Right ventricle myocardium inferior (tissue), 1 donor: ENCODE data around the gene TMEM187. TPM values are rescaled to one million over a fixed set of nuclear protein-coding genes. Genes with fewer than 3 reads are reported as not detected.
A peak's percentile ranks its signal among the peaks of the same experiment; 100 is the strongest.

Experiments
- ATAC-seq: fragments of 200-7000 bp; cut with Tn5 transposase; one replicate; pipeline ENCODE4 v1.9.1; 2020; ENCODE audit warnings: mild to moderate bottlenecking, moderate library complexity
- DNase-seq: peaks from one replicate; pipeline ENCODE4 v3.0.0; 2021; ENCODE audit errors: missing footprints
- intact Hi-C: fragments of 100-400 bp; cut with DNase I; formaldehyde crosslinking; loops from one replicate; pipeline ENCODE4 v1.11.0; 2022
- total RNA-seq: library from RNA; stranded (reverse); fragmentation: NEBNext Ultra II Directional; extraction: Animal tissue kit (Norgen Biotek cat#: 25700); gene quantifications from one replicate; pipeline ENCODE4 v1.2.1, GENCODE V29; 2021
- donor health status: DM: no; HTN: yes; CAD: no; lungs with severe emphysema.

TMEM187 gene
- total RNA-seq, 1 donor from 2014 or later: 6.9 TPM

DNA sequence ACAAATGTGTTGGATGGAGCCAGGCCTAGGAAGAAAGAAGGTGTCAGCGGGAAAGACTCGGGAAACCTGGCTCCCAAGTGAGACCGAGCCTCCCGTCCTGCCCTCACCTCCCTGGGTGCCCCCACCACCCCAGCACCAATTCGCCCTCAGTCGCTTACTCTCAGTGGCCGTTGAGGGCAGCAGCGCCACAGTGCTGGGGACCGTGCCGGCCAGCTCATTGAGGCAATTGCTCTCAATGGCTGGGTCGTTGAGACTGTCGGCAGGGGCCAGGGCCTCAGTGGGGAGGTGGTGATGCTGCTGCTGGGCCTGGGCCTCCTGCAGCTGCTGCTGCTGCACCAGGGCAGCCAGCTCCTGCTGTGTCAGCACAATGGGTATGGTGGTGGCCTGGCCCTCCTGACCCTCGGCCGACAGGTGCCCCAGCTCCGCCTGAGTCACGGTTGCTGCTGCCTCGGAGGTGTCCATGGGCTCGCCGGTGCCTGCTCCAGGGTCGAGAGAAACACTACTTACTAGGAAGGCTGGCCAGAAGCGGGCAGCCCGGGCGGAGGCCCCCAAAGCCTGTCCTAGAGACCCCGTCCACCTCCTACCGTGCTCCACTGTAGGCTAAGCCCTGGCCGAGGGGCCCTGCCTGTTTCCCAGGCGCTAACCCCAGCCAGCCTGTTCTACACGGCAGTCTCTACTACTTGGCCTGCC, 20.7 kb upstream of the TMEM187 start:
- ATAC-seq: no peak
- intact Hi-C loops: no loop called here
- no peak for DNase-seq

- intact Hi-C loops: loop anchor here (1.0 kb wide), 1 partner anchor 188 kb away; the partner anchor contains the start of gene PLXNB3
- DNase-seq (no peak), ATAC-seq (no peak)
Measured at GRCh38 chrX:153952373-153953026, 20.1 kb upstream of the TMEM187 start.

GRCh38 chrX:153953342-153953830, 19.2 kb upstream of the TMEM187 start:
- ATAC-seq (peak; percentile 69), DNase-seq (peak; percentile 82)
- intact Hi-C loops: loop anchor here (1.0 kb wide), 1 partner anchor 189 kb away; the partner anchor contains the start of gene PLXNB3

DNA sequence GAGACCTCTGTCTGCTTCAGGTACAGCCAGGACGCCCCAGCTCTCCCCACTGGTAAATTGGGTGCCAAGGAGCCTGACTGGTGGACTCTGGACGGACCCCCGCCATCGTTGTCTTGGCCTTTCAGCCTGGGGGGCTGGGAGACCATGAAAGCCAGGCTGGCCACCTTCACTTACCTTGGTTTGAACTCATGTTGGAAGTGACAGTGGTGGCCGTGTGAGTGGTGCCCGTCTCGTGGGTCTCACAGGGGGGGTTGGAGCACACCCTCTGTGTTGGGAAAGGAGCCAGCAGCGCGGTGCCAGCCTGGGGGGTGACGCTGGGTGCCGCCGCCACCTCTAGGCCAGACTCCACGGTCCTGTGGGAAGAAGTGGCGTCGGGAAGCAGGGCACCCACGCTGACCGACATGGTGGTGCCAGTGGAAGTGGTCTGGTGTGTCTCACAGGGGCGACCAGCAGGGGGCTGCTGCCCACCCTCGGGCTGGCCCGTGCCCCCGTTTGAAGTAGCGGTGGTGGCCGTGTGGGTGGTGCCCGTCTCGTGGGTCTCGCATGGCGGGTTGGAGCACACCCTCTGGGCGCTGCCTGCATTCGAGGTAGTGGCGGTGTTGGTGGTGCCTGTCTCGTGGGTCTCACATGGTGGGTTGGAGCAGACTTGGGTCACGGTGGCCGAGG, 18.5 kb upstream of the TMEM187 start:
- intact Hi-C loops: loop anchor here (1.0 kb wide), 1 partner anchor 190 kb away; the partner anchor contains the start of gene PLXNB3
- DNase-seq (no peak), ATAC-seq (no peak)

DNA sequence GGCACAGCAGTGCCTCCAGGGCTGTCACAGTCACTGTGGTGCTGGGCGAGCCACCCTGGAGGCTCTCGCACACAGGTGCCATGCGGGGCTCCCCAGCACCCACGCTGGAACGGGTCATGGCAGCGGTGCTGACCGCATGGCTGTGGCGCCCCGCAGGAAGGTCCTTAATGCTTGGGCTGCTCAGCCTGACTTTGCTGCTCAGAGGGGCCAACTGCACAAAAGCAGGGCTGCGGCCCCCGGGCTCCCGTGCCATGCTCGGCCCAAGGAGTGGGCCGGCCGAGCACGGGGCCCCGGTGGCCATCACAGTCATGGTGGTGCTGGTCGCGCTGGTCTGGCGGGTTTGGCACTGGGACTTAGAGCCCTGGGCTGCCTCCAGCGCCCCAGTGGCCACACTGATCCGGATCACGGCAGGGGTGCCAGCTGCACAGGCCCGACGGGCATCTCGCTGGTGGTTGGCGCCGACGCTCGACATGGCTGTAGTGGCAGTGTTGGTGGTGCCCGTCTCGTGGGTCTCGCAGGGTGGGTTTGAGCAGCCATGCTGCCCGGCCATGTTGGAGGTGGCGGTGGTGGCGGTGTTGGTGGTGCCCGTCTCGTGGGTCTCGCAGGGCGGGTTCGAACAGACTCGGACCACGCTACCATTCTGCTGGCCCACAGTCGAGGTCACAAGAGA, 17.9 kb upstream of the TMEM187 start:
- DNase-seq (no peak), ATAC-seq (no peak)
- intact Hi-C loops: no loop called here

GRCh38 chrX:153955228-153955732, 17.3 kb upstream of the TMEM187 start:
- no peak for DNase-seq
- intact Hi-C loops: no loop called here
- no peak for ATAC-seq

GRCh38 chrX:153956044-153956907, 16.3 kb upstream of the TMEM187 start:
- intact Hi-C loops: no loop called here
- ATAC-seq (no peak), DNase-seq (no peak)

GRCh38 chrX:153957224-153957623, 15.3 kb upstream of the TMEM187 start:
- intact Hi-C loops: no loop called here
- ATAC-seq (no peak), DNase-seq (no peak)

DNA sequence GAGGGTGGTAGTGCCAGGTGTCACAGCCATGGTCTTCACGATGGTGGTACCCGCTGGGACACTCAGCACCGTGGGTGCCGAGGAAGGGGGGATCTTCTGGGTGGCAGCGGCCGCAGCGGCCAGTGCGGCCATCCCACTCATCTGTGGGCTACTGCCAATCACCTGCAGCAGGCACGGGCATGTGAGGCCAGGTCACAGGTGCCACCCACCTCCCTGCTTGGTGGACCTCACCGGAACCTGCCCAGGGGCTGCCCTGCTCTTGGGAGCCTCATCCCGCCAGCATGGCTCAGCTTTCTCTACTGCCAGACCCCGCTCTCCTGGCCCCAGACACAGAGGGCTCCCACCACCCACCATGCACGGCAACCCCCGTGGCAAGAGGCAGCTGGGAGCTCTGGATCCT, 13.9 kb upstream of the TMEM187 start:
- no peak for DNase-seq
- no peak for ATAC-seq
- intact Hi-C loops: no loop called here

- ATAC-seq (no peak), DNase-seq (no peak)
- intact Hi-C loops: no loop called here
Measured at GRCh38 chrX:153959649-153960048, 12.9 kb upstream of the TMEM187 start.

DNA sequence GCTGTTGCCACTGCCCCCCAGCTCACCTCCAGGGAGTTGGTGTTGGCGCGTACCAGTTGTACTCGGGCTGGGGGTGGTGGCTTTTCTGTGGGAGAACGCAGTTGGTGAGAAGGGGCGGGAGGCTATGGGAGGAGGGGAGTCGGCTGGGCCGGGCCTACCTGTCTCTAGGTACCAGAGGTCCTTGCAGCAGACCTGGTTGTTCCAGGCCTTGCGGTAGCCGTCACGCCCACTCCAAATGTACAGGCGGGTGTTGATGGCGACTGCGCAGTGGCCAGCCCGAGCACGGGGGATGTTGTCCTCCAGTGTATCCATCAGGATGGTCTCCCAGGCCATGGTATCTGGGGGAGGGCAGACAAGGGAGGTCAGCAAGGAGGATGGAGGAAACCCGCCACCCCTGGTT, 12.5 kb upstream of the TMEM187 start:
- no peak for ATAC-seq
- no peak for DNase-seq
- intact Hi-C loops: no loop called here

- intact Hi-C loops: no loop called here
- no peak for DNase-seq
- ATAC-seq: no peak
Measured at GRCh38 chrX:153960786-153961185, 11.8 kb upstream of the TMEM187 start.

DNA sequence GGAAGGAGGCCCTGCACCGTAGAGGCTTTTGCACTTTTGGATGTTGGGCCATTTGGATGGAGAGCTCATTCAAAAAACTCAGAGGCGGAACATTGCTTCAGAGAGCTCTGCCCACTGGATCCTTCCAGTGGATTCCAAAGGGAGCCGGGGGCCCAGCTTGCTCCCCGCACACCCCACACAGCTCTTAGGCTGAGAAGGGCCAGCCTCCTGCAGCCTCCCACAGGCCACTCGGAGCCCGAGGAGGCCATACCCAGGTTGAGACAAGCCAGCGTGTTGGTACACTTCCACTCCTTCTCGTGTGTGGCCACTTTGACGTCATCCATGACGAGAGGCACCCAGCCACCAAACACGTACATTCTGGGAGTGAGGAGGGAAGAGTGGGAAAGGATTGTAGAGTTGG, 11.3 kb upstream of the TMEM187 start:
- no peak for DNase-seq
- no peak for ATAC-seq
- intact Hi-C loops: no loop called here

- ATAC-seq: no peak
- intact Hi-C loops: no loop called here
- DNase-seq: no peak
Measured at GRCh38 chrX:153963546-153963945, 9.0 kb upstream of the TMEM187 start.

DNA sequence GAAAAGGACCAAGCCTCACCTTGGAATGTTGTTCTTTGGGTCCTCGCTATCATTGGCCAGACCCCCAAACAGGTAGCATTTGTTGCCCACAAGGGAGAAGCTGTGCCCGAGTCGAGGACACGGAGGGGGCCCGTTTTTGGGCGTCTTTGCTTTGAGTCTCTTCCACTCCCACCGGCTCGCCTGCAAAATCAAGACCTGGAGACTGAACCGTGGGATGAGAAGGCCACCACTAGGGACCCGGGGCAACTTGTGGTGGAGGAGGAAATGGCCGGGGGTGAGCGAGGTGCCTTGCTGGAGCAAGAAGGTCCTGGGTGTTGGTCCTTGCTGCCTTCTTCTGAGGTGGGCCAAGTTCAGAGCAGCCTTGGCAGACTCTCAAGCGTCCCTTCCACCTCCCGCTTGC, 8.4 kb upstream of the TMEM187 start:
- DNase-seq: no peak
- intact Hi-C loops: no loop called here
- ATAC-seq: no peak

- intact Hi-C loops: no loop called here
- ATAC-seq (no peak), DNase-seq (no peak)
Measured at GRCh38 chrX:153965406-153965805, 7.1 kb upstream of the TMEM187 start.

DNA sequence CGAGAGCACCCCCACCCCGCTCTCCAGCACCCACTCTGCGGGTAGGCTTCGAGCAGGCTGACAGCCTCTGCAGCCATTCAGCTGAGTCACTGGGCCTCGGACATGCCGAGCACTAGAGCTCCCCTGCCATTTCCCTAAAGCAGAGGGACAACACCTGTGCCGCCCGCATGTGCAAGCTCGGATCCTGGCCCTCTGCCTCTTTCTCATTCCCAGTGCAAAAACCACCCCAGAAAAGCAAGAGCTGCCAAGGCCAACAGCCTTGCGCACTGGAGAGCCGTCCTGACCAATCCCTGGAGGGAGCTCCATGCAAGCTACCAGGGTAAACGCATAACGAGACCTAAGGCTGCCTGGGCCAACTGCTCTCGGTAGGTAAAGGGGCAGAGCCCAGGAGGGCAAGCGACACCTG, 6.3 kb upstream of the TMEM187 start:
- ATAC-seq (peak; percentile 9), DNase-seq (no peak)
- intact Hi-C loops: no loop called here

DNA sequence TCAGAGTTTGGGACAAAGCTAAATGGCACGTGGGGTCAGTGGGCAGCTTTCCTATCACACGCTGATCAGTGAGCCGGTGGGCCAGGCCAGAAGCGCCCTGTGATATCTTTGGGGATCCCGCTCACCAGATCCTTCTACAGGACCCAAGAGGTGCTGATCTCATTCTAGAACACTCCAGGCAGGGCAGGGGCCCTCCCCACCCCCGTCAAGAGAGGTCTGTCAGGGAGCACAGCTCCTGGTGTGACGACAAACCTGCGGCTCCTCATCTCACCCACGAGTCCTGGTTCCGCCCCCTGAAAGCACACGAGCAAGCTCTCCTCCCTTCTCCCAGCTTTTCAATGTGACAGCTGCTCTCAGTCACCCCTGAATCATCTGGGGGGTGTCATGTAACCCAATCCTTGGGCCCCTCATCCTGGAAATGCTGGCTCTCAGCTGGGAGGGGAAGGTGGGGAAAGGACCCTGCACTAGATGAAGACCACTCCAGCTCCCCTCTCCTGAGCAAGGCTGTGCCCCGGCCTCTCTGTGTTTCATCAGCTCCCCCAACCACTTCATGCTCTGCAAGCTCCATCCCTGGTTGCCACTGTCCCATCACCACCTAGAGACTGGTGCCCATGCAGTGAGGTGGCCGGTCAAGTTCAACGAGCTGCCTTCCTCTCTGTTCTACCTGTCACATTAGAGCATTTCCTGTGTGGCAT, 5.6 kb upstream of the TMEM187 start:
- DNase-seq (no peak), ATAC-seq (no peak)
- intact Hi-C loops: no loop called here
